ENCODE data around the gene GSPT1.

GSPT1 gene

DNA sequence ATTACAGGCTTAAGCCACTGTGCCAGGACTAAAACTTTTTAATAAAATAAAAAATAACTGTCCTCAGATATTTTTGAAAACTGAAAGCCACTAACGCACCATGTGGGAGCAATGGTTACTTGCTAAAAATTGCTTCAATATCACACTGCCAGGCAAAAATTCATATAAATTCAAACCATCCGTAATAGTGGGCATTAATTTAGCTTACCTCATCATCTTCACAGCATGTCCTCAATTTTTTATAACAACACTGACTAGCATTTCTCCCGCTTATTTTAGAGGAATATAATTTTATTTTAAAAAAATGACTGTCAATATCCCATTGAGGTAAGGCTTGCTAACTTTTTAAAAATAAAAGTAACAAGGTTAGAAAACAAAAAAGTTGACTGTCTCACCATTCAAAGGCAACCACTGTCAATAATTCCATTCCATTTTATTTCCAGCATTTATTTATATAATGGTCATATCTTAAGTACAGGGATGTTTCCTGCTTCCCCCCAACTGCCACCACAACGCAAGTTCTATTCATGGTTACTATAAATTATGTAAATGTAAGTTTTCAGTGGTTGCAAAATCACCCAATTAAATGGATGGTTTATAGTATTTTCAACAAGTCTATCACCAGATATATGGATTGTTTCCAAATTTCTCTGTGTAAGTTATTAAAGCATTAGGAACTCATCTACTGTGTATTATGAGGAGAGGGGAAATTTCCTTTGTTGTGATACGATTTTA lies 25.4 kb downstream of the GSPT1 start:
- DNase-seq, result no peak
- TF ChIP-seq GATA1 (IDR thresholded peaks at IDR 0.05; ENCODE audit: low read depth, low read length), result no peak
- no peak for TF ChIP-seq POLR2A (IDR thresholded peaks at IDR 0.05; ENCODE audit: low read length)

DNA sequence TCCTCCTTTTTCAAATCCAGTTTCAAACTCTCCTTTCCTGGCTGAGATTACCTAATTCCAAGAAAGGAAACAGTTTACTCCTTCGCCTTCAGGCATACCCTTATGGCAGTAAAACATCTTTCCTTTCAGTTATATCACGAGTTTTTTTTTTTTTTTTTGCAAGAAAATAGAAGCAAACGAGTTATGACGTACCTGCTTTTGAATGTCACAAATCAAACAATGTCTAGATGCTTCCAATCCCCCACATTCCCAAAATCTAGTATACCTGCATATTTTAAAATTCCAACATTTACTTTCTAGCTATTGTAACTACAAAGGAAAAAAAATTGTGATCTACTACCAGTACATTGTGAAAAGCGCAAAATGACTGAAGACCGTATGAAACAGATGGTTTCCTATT lies 28.9 kb downstream of the GSPT1 start:
- no peak for TF ChIP-seq GATA1 (IDR thresholded peaks at IDR 0.05; ENCODE audit: low read depth, low read length)
- no peak for TF ChIP-seq POLR2A (IDR thresholded peaks at IDR 0.05; ENCODE audit: low read length)
- DNase-seq, result no peak

GRCh38 chr16:11884035-11884434 lies 31.7 kb downstream of the GSPT1 start:
- TF ChIP-seq POLR2A (IDR thresholded peaks at IDR 0.05; ENCODE audit: low read length), result no peak
- TF ChIP-seq GATA1 (IDR thresholded peaks at IDR 0.05; ENCODE audit: low read depth, low read length), result no peak
- DNase-seq, result no peak

- TF ChIP-seq POLR2A (IDR thresholded peaks at IDR 0.05; ENCODE audit: low read length) (no peak), GATA1 (IDR thresholded peaks at IDR 0.05; ENCODE audit: low read depth, low read length) (no peak)
- DNase-seq, result peak in 1 of 2 experiments; percentile 13
Measured at GRCh38 chr16:11880007-11880406, 35.7 kb downstream of the GSPT1 start.

- TF ChIP-seq POLR2A (IDR thresholded peaks at IDR 0.05; ENCODE audit: low read length) (no peak), GATA1 (IDR thresholded peaks at IDR 0.05; ENCODE audit: low read depth, low read length) (no peak)
- no peak for DNase-seq
Measured at GRCh38 chr16:11877374-11877773, 38.4 kb downstream of the GSPT1 start.

DNA sequence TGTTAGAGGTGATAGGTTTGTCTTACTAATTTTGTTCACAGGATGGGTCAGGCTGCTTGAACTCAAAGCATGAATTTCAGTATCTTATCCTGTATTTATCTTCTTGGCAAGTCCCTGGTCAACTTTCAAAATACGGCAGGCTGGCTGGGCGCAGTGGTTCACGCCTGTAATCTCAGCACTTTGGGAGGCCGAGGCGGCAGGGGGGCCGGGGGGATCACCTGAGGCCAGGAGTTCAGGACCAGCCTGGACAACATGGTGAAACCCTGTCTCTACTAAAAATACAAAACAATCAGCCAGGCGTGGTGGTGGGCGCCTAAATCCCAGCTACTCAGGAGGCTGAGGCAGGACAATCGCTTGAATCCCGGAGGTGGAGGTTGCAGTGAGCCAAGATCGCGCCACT lies 39.5 kb downstream of the GSPT1 start:
- no peak for DNase-seq
- TF ChIP-seq GATA1 (IDR thresholded peaks at IDR 0.05; ENCODE audit: low read depth, low read length), result no peak

- TF ChIP-seq POLR2A (IDR thresholded peaks at IDR 0.05; ENCODE audit: low read length), result no peak
- no peak for TF ChIP-seq GATA1 (IDR thresholded peaks at IDR 0.05; ENCODE audit: low read depth, low read length)
- DNase-seq, result no peak
Measured at GRCh38 chr16:11875721-11876120, 40.0 kb downstream of the GSPT1 start.

- peak; percentile 20 to 33 for DNase-seq
- TF ChIP-seq POLR2A (IDR thresholded peaks at IDR 0.05; ENCODE audit: low read length) (no peak), GATA1 (IDR thresholded peaks at IDR 0.05; ENCODE audit: low read depth, low read length) (no peak)
Measured at GRCh38 chr16:11871193-11871592, 44.6 kb downstream of the GSPT1 start.

DNA sequence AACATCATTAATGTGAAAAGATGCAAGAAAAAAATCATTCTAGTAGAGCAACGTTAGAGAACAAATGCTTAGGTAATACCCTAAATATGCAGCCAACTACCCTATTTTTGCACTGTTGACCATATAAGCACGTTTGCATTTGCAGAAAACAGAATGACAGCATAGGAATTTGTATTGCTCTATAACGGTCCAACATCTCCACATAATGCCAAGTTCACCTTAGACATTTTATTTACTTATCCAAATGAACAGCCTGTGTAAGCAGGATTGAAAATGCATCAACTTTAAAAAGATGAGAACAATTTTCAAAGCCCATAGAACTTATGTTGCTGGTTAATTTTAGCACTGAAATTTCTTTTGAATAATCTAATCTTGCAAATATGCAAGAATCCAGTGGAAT lies 45.4 kb downstream of the GSPT1 start:
- DNase-seq, result no peak
- TF ChIP-seq POLR2A (IDR thresholded peaks at IDR 0.05; ENCODE audit: low read length), result no peak
- TF ChIP-seq GATA1 (IDR thresholded peaks at IDR 0.05; ENCODE audit: low read depth, low read length), result no peak

DNA sequence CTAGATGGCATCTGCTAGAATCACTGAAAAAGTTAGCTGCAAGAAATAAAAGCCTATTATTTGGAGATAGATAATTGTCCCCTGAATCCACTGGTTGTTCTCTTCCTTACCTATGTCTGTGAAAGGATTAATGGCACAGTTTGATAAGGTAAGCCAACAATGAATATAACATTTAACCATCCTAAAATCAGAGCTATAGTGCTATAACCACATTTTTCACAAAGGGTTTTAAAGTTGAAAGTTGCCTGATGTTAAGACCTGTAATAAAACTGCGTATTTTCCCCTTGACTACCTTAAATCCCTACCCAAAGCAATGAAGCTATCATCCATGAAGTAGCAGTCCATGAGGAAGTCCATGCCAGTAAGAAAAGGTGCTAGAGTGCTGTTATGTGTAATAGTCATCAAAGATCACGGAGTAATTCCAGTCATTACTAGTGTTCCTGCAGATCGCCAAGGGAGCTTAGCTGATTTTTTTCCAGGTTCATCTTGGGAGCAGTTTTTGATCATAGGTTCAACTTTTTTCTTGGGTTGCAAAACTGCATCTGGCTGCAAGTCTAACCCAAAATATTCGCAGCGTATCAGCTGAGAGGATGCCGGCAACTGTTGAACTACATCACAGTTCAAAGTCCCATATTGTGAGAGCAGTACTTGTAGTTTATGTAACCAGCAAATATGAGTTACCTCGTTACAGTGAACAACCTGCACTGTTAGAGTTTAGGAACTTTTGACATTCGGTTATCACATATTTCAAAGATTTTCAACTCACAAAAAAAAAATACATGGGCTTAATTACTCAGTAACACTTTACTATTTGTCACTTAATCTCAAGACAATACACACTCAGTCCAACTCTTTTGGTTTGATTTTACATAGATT lies 46.2 kb downstream of the GSPT1 start:
- DNase-seq, result no peak
- TF ChIP-seq POLR2A (IDR thresholded peaks at IDR 0.05; ENCODE audit: low read length) (no peak), GATA1 (IDR thresholded peaks at IDR 0.05; ENCODE audit: low read depth, low read length) (no peak)

- no peak for DNase-seq
- TF ChIP-seq GATA1 (IDR thresholded peaks at IDR 0.05; ENCODE audit: low read depth, low read length), result no peak
- TF ChIP-seq POLR2A (IDR thresholded peaks at IDR 0.05; ENCODE audit: low read length), result no peak
Measured at GRCh38 chr16:11868412-11868980, 47.3 kb downstream of the GSPT1 start.

GRCh38 chr16:11862489-11862888 lies 53.3 kb downstream of the GSPT1 start:
- no peak for TF ChIP-seq POLR2A (IDR thresholded peaks at IDR 0.05; ENCODE audit: low read length)
- DNase-seq, result no peak

DNA sequence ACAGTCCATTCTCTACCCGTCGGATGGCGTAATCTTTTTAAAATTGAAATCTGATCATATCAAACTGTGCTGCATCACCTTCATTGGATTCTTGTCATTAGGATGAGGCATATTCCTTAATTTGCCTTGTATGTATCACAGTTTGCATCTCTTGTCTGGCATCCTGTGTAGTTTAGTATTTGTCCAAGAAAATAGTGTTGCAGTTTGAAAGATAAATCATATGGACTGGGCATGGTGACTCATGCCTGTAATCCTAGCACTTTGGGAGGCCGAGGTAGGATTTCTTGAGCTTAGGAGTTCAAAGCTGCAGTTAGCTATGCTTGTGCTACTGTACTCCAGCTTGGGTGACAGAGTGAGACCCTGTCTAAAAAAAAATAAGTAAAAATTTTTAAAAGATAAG lies 58.6 kb downstream of the GSPT1 start:
- no peak for DNase-seq
- TF ChIP-seq POLR2A (IDR thresholded peaks at IDR 0.05; ENCODE audit: low read length) (no peak), GATA1 (IDR thresholded peaks at IDR 0.05; ENCODE audit: low read depth, low read length) (no peak)

DNA sequence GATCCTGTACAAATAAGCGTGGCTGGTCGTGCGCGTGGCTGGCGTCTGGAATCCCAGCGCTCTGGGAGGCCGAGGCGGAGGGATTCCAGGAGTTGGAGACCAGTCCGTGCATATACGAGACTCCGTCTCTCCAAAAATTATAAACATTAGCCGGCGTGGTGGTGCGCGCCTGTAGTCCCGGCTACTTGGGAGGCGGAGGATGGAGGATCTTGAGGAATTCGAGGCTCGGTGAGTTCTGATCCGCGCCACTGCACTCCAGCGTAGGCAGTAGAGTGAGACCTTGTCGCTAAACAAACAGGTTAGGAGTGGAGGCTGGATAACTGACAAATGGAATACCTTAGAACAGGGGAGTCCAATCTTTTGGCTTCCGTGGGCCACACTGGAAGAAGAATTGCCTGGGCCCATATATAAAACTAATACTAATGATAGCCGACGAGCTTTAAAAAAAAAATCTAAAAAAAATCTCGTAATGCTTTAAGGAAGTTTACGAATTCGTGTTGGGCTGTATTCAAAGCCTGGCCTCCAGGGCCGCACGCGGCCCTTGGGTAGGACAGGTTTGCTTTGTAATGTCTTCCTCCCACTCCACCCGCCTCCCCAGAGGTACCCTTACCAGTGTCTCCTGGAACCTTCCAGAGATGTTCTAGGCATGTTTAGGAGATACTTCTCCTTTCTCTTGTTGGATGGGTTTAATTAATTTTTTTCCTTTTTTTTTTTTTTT lies 63.5 kb downstream of the GSPT1 start:
- DNase-seq, result peak; percentile 30 to 60
- TF ChIP-seq GATA1 (IDR thresholded peaks at IDR 0.05; ENCODE audit: low read depth, low read length) (no peak), POLR2A (IDR thresholded peaks at IDR 0.05; ENCODE audit: low read length) (no peak)

Data from erythroblast (primary cell).